Measurements from ENCODE around the gene NOL8. TPM values are rescaled to one million over a fixed set of nuclear protein-coding genes. Genes with fewer than 3 reads are reported as not detected.

Gene NOL8
- total RNA-seq, result 10 to 100 TPM; 11.5 to 20.2 (median 14.0) TPM

GRCh38 chr9:92325269-92325990 lies at the start of gene NOL8, which contains the start of gene CENPP:
Gene NOL8 (minus strand): TSS chr9:92325350. CDS start chr9:92324161, 1,189 bp downstream.
Gene CENPP (plus strand): TSS chr9:92325953.
- ATAC-seq (peak; percentile 98), DNase-seq (peak; percentile 80 to 85)
- intact Hi-C loops (cut with DNase I; ENCODE audit: low total_unique reads), result loop anchor here (1.0 kb wide), 3 partner anchors 27 to 345 kb away; partner anchors contain the start of genes IARS1 and IPPK
- in situ Hi-C loops (cut with MboI; ENCODE audit: low sequenced_read_pairs in 4 of 4), result loop anchor here in 3 of 4 donors (10.0 to 25.0 kb wide), 3 partner anchors 312 to 462 kb away; partner anchors contain the start of gene IPPK (in 1 of the 3)
- Histone ChIP-seq H3K9me3 (no peaks in the 10 kb centered on the region), H3K36me3 (peaks cover 0 to 28% of the 10 kb centered on the region in 2 donors), H3K4me3 (peak within 1 kb of the TSS; percentile 77 to 95 (median 85)), H3K27me3 (no peaks in the 10 kb centered on the region), H3K27ac (peak within 1 kb of the TSS; percentile 91 to 98 (median 97)), H3K4me1 (peaks cover 21 to 31% of the 10 kb centered on the region in 2 donors)
- peak in 1 of 5 experiments; percentile 24 for TF ChIP-seq CTCF (IDR thresholded peaks at IDR 0.05 in 4 of 5, conservative IDR thresholded peaks at IDR 0.05 in 1 of 5)
- peak in 1 of 2 donors; percentile 67 for TF ChIP-seq POLR2A (IDR thresholded peaks at IDR 0.05)

DNA sequence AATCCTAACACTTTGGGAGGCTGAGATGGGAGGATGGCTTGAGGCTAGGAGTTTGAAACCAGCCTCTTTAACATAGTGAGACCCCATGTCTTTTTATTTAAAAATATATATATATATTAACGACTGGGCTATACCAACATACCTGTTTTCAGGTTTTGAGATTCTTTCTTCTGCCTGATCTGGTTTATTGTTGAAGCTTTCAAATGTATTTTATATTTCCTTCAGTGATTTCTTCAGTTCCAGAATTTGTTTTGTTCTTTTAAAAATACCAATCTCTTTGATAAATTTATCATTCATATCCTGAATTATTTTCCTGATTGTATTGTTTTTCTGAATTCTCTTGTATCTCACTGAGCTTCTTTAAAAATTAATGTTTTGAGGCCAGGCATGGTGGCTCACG lies 48.0 kb upstream of the NOL8 start:
- in situ Hi-C loops (cut with MboI; ENCODE audit: low sequenced_read_pairs in 4 of 4) (no loop called here), intact Hi-C loops (cut with DNase I; ENCODE audit: low total_unique reads) (no loop called here)
- no peak for DNase-seq
- Histone ChIP-seq H3K27me3 (no peaks in the 10 kb centered on the region), H3K27ac (no peak overlapping the region), H3K4me3 (no peak overlapping the region), H3K9me3 (peaks cover 0 to 9% (median 0%) of the 10 kb centered on the region in 3 donors), H3K4me1 (no peaks in the 10 kb centered on the region), H3K36me3 (no peaks in the 10 kb centered on the region)
- TF ChIP-seq CTCF (IDR thresholded peaks at IDR 0.05 in 4 of 5, conservative IDR thresholded peaks at IDR 0.05 in 1 of 5) (no peak), POLR2A (IDR thresholded peaks at IDR 0.05) (no peak)
- ATAC-seq, result no peak

GRCh38 chr9:92369075-92369474 lies 43.9 kb upstream of the NOL8 start:
- Histone ChIP-seq H3K36me3 (no peaks in the 10 kb centered on the region), H3K27ac (no peak overlapping the region), H3K4me1 (no peaks in the 10 kb centered on the region), H3K4me3 (no peak overlapping the region), H3K9me3 (peaks cover 0 to 9% (median 0%) of the 10 kb centered on the region in 3 donors), H3K27me3 (no peaks in the 10 kb centered on the region)
- in situ Hi-C loops (cut with MboI; ENCODE audit: low sequenced_read_pairs in 4 of 4), result no loop called here
- no peak for DNase-seq
- intact Hi-C loops (cut with DNase I; ENCODE audit: low total_unique reads), result no loop called here
- TF ChIP-seq CTCF (IDR thresholded peaks at IDR 0.05 in 4 of 5, conservative IDR thresholded peaks at IDR 0.05 in 1 of 5), result no peak
- no peak for TF ChIP-seq POLR2A (IDR thresholded peaks at IDR 0.05)
- ATAC-seq, result no peak

- H3K27me3 ChIP-seq, result no peaks in the 10 kb centered on the region
- TF ChIP-seq CTCF (IDR thresholded peaks at IDR 0.05 in 4 of 5, conservative IDR thresholded peaks at IDR 0.05 in 1 of 5), result no peak
- no peak for TF ChIP-seq POLR2A (IDR thresholded peaks at IDR 0.05)
- DNase-seq (no peak), ATAC-seq (no peak)
- no peaks in the 10 kb centered on the region for H3K9me3 ChIP-seq
- H3K27ac ChIP-seq, result no peak overlapping the region
- no peak overlapping the region for H3K4me3 ChIP-seq
- no peaks in the 10 kb centered on the region for H3K36me3 ChIP-seq
- H3K4me1 ChIP-seq, result no peaks in the 10 kb centered on the region
- in situ Hi-C loops (cut with MboI; ENCODE audit: low sequenced_read_pairs in 4 of 4), result no loop called here
- intact Hi-C loops (cut with DNase I; ENCODE audit: low total_unique reads), result no loop called here
These were observed 34.9 kb upstream of the NOL8 start for GRCh38 chr9:92360083-92360482.
